Karpas-422 (cell line): Measurements from ENCODE around the gene THBS2. TPM values are rescaled to one million over a fixed set of nuclear protein-coding genes. Genes with fewer than 3 reads are reported as not detected.

Experiments
- DNase-seq: peaks from one replicate; pipeline ENCODE4 v3.0.0-alpha.2; 2015
- H2AFZ ChIP-seq: fragments of 200-600 bp; sonication (generic); 2 replicates; pipeline ENCODE4 v1.6.1; 2014; ENCODE audit warnings: antibody characterized with exemption, low read length, mixed read lengths
- H3K27ac ChIP-seq: fragments of 200-600 bp; sonication (generic); 2 replicates; pipeline ENCODE4 v1.5.1; 2014; ENCODE audit warnings: mild to moderate bottlenecking, low read length, moderate library complexity
- H3K27me3 ChIP-seq: fragments of 200-600 bp; sonication (generic); 2 replicates; pipeline ENCODE4 v1.6.1; 2014; ENCODE audit warnings: low read length, mixed read lengths
- H3K36me3 ChIP-seq: fragments of 200-600 bp; sonication (generic); 2 replicates; pipeline ENCODE4 v1.6.1; 2014; ENCODE audit warnings: low read length, mixed read lengths; ENCODE audit not compliant: insufficient read depth
- H3K4me1 ChIP-seq: fragments of 200-600 bp; sonication (generic); 2 replicates; pipeline ENCODE4 v1.6.1; 2014; ENCODE audit warnings: mild to moderate bottlenecking, low read length, mixed read lengths
- H3K4me2 ChIP-seq: fragments of 200-600 bp; sonication (generic); 2 replicates; pipeline ENCODE4 v1.6.1; 2014; ENCODE audit warnings: low read length, low read depth, mild to moderate bottlenecking; ENCODE audit not compliant: poor library complexity, severe bottlenecking
- H3K4me3 ChIP-seq: fragments of 200-600 bp; sonication (generic); 2 replicates; pipeline ENCODE4 v1.5.1; 2014; ENCODE audit warnings: mild to moderate bottlenecking, antibody characterized with exemption, low read length, mixed read lengths
- H3K79me2 ChIP-seq: fragments of 200-600 bp; sonication (generic); 2 replicates; pipeline ENCODE4 v1.6.1; 2014; ENCODE audit warnings: mild to moderate bottlenecking, low read length, mixed read lengths
- H3K9ac ChIP-seq: fragments of 200-600 bp; sonication (generic); 2 replicates; pipeline ENCODE4 v1.6.0; 2014; ENCODE audit warnings: low read length
- H3K9me2 ChIP-seq: fragments of 200-600 bp; sonication (generic), shearing (Covaris generic); replicated peaks from 2 replicates; pipeline ENCODE4 v1.6.0; 2014; ENCODE audit warnings: mild to moderate bottlenecking, low read length, moderate library complexity; ENCODE audit not compliant: insufficient read depth
- H3K9me3 ChIP-seq: fragments of 300-700, 200-600 bp; sonication (generic); 2 replicates; pipeline ENCODE4 v1.6.1; 2014; ENCODE audit warnings: low read length, mixed read lengths
- H4K20me1 ChIP-seq: fragments of 200-600 bp; sonication (generic); 2 replicates; pipeline ENCODE4 v1.6.1; 2014; ENCODE audit warnings: mild to moderate bottlenecking, antibody characterized with exemption, low read length, low read depth; ENCODE audit not compliant: insufficient read depth
- total RNA-seq: library from RNA; depleted of rRNA; stranded (reverse); fragments of >200 nt; shearing (Covaris generic); gene quantifications from 2 replicates; pipeline ENCODE4 v1.2.3, GENCODE V29; 2014; ENCODE audit warnings: low replicate concordance

The THBS2 gene
- total RNA-seq, 1 experiment from 2014 or later = not detected

GRCh38 chr6:169236545-169236944 is 17.1 kb downstream of the THBS2 start:
- DNase-seq = no peak
- Histone ChIP-seq H3K36me3 (no peaks in the 10 kb centered on the region), H3K9me3 (peaks cover 13% of the 10 kb centered on the region; the same call in 1 of the 2 replicates), H3K4me2 (no peak overlapping the region), H3K4me3 (no peak overlapping the region), H2AFZ (no peak overlapping the region), H3K9ac (no peak overlapping the region), H3K27ac (no peak overlapping the region), H3K4me1 (no peaks in the 10 kb centered on the region), H3K9me2 (no peaks in the 10 kb centered on the region), H4K20me1 (no peaks in the 10 kb centered on the region), H3K27me3 (no peaks in the 10 kb centered on the region), H3K79me2 (no peaks in the 10 kb centered on the region)

- H3K27ac ChIP-seq = no peak overlapping the region
- H3K9ac ChIP-seq = no peak overlapping the region
- no peak for DNase-seq
- no peak overlapping the region for H3K4me3 ChIP-seq
- no peaks in the 10 kb centered on the region for H3K79me2 ChIP-seq
- H2AFZ ChIP-seq = no peak overlapping the region
- no peaks in the 10 kb centered on the region for H3K27me3 ChIP-seq
- H3K36me3 ChIP-seq = no peaks in the 10 kb centered on the region
- H3K4me2 ChIP-seq = no peak overlapping the region
- no peaks in the 10 kb centered on the region for H3K9me2 ChIP-seq
- H3K9me3 ChIP-seq = peaks cover 13% of the 10 kb centered on the region; the same call in 1 of the 2 replicates
- H4K20me1 ChIP-seq = no peaks in the 10 kb centered on the region
- no peaks in the 10 kb centered on the region for H3K4me1 ChIP-seq
Observed at GRCh38 chr6:169235286-169235685, 18.4 kb downstream of the THBS2 start.

- Histone ChIP-seq H3K4me1 (no peaks in the 10 kb centered on the region), H3K4me2 (no peak overlapping the region), H3K27ac (no peak overlapping the region), H3K9me2 (no peaks in the 10 kb centered on the region), H3K4me3 (no peak overlapping the region), H3K36me3 (no peaks in the 10 kb centered on the region), H3K9me3 (peaks cover 13% of the 10 kb centered on the region; the same call in 1 of the 2 replicates), H3K79me2 (no peaks in the 10 kb centered on the region), H2AFZ (no peak overlapping the region), H3K9ac (no peak overlapping the region), H4K20me1 (no peaks in the 10 kb centered on the region), H3K27me3 (no peaks in the 10 kb centered on the region)
- DNase-seq = no peak
Observed at GRCh38 chr6:169234634-169235033, 19.0 kb downstream of the THBS2 start.

- H3K9ac ChIP-seq = no peak overlapping the region
- no peak overlapping the region for H2AFZ ChIP-seq
- H3K4me1 ChIP-seq = no peaks in the 10 kb centered on the region
- H3K9me3 ChIP-seq = peaks cover 13% of the 10 kb centered on the region; the same call in 1 of the 2 replicates
- no peak overlapping the region for H3K27ac ChIP-seq
- H3K79me2 ChIP-seq = no peaks in the 10 kb centered on the region
- no peak overlapping the region for H3K4me2 ChIP-seq
- H3K9me2 ChIP-seq = no peaks in the 10 kb centered on the region
- no peaks in the 10 kb centered on the region for H3K27me3 ChIP-seq
- H4K20me1 ChIP-seq = no peaks in the 10 kb centered on the region
- H3K36me3 ChIP-seq = no peaks in the 10 kb centered on the region
- no peak for DNase-seq
- no peak overlapping the region for H3K4me3 ChIP-seq
Observed at GRCh38 chr6:169233832-169234231, 19.8 kb downstream of the THBS2 start.

GRCh38 chr6:169233181-169233580 is 20.5 kb downstream of the THBS2 start:
- DNase-seq = no peak
- no peaks in the 10 kb centered on the region for H4K20me1 ChIP-seq
- no peak overlapping the region for H3K27ac ChIP-seq
- no peaks in the 10 kb centered on the region for H3K79me2 ChIP-seq
- no peak overlapping the region for H2AFZ ChIP-seq
- no peak overlapping the region for H3K4me2 ChIP-seq
- H3K9ac ChIP-seq = no peak overlapping the region
- H3K9me2 ChIP-seq = no peaks in the 10 kb centered on the region
- no peak overlapping the region for H3K4me3 ChIP-seq
- no peaks in the 10 kb centered on the region for H3K27me3 ChIP-seq
- H3K4me1 ChIP-seq = no peaks in the 10 kb centered on the region
- H3K9me3 ChIP-seq = peaks cover 13% of the 10 kb centered on the region; the same call in 1 of the 2 replicates
- no peaks in the 10 kb centered on the region for H3K36me3 ChIP-seq

GRCh38 chr6:169232507-169232931 is 21.1 kb downstream of the THBS2 start:
- Histone ChIP-seq H4K20me1 (no peaks in the 10 kb centered on the region), H3K27me3 (no peaks in the 10 kb centered on the region), H3K4me2 (no peak overlapping the region), H3K9me2 (no peaks in the 10 kb centered on the region), H3K4me1 (no peaks in the 10 kb centered on the region), H3K79me2 (no peaks in the 10 kb centered on the region), H2AFZ (no peak overlapping the region), H3K4me3 (no peak overlapping the region), H3K9ac (no peak overlapping the region), H3K27ac (no peak overlapping the region), H3K9me3 (peaks cover 13% of the 10 kb centered on the region; the same call in 1 of the 2 replicates), H3K36me3 (no peaks in the 10 kb centered on the region)
- DNase-seq = no peak

GRCh38 chr6:169231790-169232506 is 21.7 kb downstream of the THBS2 start:
- no peak overlapping the region for H2AFZ ChIP-seq
- H3K9me2 ChIP-seq = no peaks in the 10 kb centered on the region
- H3K4me2 ChIP-seq = no peak overlapping the region
- no peaks in the 10 kb centered on the region for H3K4me1 ChIP-seq
- H3K9me3 ChIP-seq = peaks cover 13% of the 10 kb centered on the region; the same call in 1 of the 2 replicates
- H3K4me3 ChIP-seq = no peak overlapping the region
- no peak for DNase-seq
- H3K27me3 ChIP-seq = no peaks in the 10 kb centered on the region
- no peaks in the 10 kb centered on the region for H3K36me3 ChIP-seq
- H3K27ac ChIP-seq = no peak overlapping the region
- H3K79me2 ChIP-seq = no peaks in the 10 kb centered on the region
- no peak overlapping the region for H3K9ac ChIP-seq
- no peaks in the 10 kb centered on the region for H4K20me1 ChIP-seq

- no peaks in the 10 kb centered on the region for H3K4me1 ChIP-seq
- no peaks in the 10 kb centered on the region for H4K20me1 ChIP-seq
- H3K9ac ChIP-seq = no peak overlapping the region
- no peaks in the 10 kb centered on the region for H3K9me2 ChIP-seq
- H3K36me3 ChIP-seq = no peaks in the 10 kb centered on the region
- H3K27ac ChIP-seq = no peak overlapping the region
- no peak overlapping the region for H3K4me3 ChIP-seq
- H3K27me3 ChIP-seq = no peaks in the 10 kb centered on the region
- no peak overlapping the region for H2AFZ ChIP-seq
- H3K9me3 ChIP-seq = peaks cover 13% of the 10 kb centered on the region; the same call in 1 of the 2 replicates
- H3K4me2 ChIP-seq = no peak overlapping the region
- H3K79me2 ChIP-seq = no peaks in the 10 kb centered on the region
- DNase-seq = no peak
Observed at GRCh38 chr6:169230946-169231789, 22.5 kb downstream of the THBS2 start.
